Measurements from ENCODE around the gene DDIT3. TPM values are rescaled to one million over a fixed set of nuclear protein-coding genes. Genes with fewer than 3 reads are reported as not detected.

The DDIT3 gene
- total and polyA plus RNA-seq, 2 donors (not counting 1 experiment from before 2014, with no cell fraction given), result 35.6 to 159 TPM

DNA sequence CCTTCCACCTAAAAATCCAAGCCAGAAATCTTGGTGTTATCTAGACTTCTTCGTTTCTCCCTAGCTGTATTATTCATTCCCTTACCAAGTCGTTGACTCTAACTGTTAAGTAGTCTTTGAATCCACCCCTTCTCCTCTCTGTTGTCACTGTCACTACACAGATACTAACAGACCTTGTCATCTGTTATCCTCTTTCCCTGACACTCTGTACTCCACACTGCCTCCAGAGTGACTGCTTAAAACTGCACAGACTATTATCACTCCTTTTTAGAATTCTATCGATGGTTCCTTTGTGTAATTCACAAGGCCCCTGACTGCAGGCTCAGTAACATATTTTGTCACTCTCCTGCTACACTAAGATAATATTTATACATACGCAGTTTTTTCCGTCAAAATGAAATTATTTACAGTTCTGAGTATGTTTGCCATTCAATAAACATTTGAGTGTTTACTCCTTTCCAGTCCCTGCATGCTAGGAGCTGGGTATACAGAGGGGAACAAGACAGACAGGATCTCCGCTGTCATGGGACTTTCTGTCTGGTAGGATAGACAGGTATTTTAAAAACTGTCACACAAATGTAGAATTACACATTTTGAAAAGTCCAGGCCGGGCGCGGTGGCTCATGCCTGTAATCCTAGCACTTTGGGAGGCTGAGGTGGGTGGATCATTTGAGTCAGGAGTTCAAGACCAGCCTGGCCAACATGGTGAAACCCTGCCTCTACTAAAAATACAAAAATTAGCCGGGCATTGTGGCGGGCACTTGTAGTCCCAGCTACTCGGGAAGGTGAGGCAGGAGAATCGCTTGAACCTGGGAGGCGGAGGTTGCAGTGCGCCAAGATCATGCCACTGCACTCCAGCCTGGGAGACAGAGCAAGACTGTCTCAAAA, 28.7 kb downstream of the DDIT3 start:
- no peak for TF ChIP-seq EZH2 (IDR thresholded peaks at IDR 0.05; ENCODE audit: borderline replicate concordance, insufficient read depth, low read depth, low read length, poor library complexity, severe bottlenecking)
- TF ChIP-seq, protein P1, sequence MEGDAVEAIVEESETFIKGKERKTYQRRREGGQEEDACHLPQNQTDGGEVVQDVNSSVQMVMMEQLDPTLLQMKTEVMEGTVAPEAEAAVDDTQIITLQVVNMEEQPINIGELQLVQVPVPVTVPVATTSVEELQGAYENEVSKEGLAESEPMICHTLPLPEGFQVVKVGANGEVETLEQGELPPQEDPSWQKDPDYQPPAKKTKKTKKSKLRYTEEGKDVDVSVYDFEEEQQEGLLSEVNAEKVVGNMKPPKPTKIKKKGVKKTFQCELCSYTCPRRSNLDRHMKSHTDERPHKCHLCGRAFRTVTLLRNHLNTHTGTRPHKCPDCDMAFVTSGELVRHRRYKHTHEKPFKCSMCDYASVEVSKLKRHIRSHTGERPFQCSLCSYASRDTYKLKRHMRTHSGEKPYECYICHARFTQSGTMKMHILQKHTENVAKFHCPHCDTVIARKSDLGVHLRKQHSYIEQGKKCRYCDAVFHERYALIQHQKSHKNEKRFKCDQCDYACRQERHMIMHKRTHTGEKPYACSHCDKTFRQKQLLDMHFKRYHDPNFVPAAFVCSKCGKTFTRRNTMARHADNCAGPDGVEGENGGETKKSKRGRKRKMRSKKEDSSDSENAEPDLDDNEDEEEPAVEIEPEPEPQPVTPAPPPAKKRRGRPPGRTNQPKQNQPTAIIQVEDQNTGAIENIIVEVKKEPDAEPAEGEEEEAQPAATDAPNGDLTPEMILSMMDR (IDR thresholded peaks at IDR 0.05), result peak; percentile 37
- Mint-ChIP-seq H3K4me3 (no peak overlapping the region), H3K27me3 (no peaks in the 10 kb centered on the region), H3K4me1 (peaks cover 25% of the 10 kb centered on the region), H3K27ac (no peak overlapping the region), H3K9me3 (ENCODE audit: insufficient read depth) (no peaks in the 10 kb centered on the region)
- Histone ChIP-seq H3K4me2 (replicated peaks; ENCODE audit: low read depth, low read length, poor library complexity, severe bottlenecking) (no peak overlapping the region), H2AFZ (ENCODE audit: insufficient read depth, low read depth, low read length, poor library complexity, severe bottlenecking) (no peak overlapping the region), H3K27ac (ENCODE audit: low read length in 2 of 2) (no peak overlapping the region), H3K4me1 (ENCODE audit: control insufficient read depth in 2 of 2, insufficient read depth in 2 of 2, low read length in 2 of 2) (peaks cover 15 to 20% of the 10 kb centered on the region in 2 donors), H3K9me3 (ENCODE audit: control extremely low read depth in 1 of 3, control insufficient read depth in 2 of 3, insufficient read depth in 1 of 3, low read length in 2 of 3) (no peaks in the 10 kb centered on the region), H3K36me3 (replicated peaks in 1 of 2; ENCODE audit: control extremely low read depth in 1 of 2, control insufficient read depth in 1 of 2, extremely low read depth in 1 of 2, insufficient read depth in 2 of 2, low read length in 1 of 2) (peaks cover 5 to 38% of the 10 kb centered on the region in 2 experiments), H3K27me3 (replicated peaks in 1 of 4; ENCODE audit: control extremely low read depth in 1 of 4, control insufficient read depth in 3 of 4, insufficient read depth in 4 of 4, low read length in 3 of 4) (no peaks in the 10 kb centered on the region), H3K4me3 (ENCODE audit: control extremely low read depth in 1 of 5, extremely low read depth in 1 of 5, insufficient read depth in 1 of 5, low read depth in 2 of 5, low read length in 4 of 5) (no peak overlapping the region), H3K9ac (ENCODE audit: low read length) (no peak overlapping the region), H4K20me1 (ENCODE audit: control insufficient read depth, insufficient read depth, low read length, poor library complexity, severe bottlenecking) (peaks cover 5% of the 10 kb centered on the region), H3K79me2 (ENCODE audit: control insufficient read depth, insufficient read depth, low read length) (peaks cover 38% of the 10 kb centered on the region)
- CTCF ChIA-PET, result interaction anchor here (2.0 kb wide), 1 partner anchor 16 kb away, joined by 6 read pairs; no protein-coding TSS in a partner anchor
- 97% methylated on average over 8 of the region's 15 CpGs for WGBS (ENCODE audit: insufficient coverage)
- POLR2A ChIA-PET, result no interaction called here
- DNase-seq, result no peak
- ATAC-seq (ENCODE audit: low read depth), result no peak
- intact Hi-C loops (cut with micrococcal nuclease), result no loop called here

DNA sequence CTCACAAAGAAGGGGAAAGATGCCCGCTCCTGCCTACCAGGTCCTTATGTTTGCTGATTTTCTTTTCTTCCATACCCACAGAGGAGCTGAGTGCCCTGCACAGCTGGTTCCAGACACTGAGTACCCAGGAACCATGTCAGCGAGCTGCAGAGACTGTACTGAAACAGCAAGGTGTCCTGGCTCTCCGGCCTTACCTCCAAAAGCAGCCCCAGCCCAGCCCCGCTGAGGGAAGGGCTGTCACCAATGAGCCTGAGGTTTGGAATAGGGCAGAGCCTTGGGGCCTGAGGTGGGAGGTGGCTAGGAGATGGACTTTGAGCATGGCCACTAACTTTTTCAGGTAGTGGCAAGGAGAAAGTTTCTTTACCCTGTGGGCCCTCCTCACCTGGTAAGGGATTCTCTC, 30.2 kb downstream of the DDIT3 start:
- Histone ChIP-seq H3K36me3 (replicated peaks in 1 of 2; ENCODE audit: control extremely low read depth in 1 of 2, control insufficient read depth in 1 of 2, extremely low read depth in 1 of 2, insufficient read depth in 2 of 2, low read length in 1 of 2) (peaks cover 5 to 30% of the 10 kb centered on the region in 2 experiments), H3K27me3 (replicated peaks in 1 of 4; ENCODE audit: control extremely low read depth in 1 of 4, control insufficient read depth in 3 of 4, insufficient read depth in 4 of 4, low read length in 3 of 4) (no peaks in the 10 kb centered on the region), H3K79me2 (ENCODE audit: control insufficient read depth, insufficient read depth, low read length) (peaks cover 45% of the 10 kb centered on the region), H3K9ac (ENCODE audit: low read length) (no peak overlapping the region), H3K27ac (ENCODE audit: low read length in 2 of 2) (no peak overlapping the region), H4K20me1 (ENCODE audit: control insufficient read depth, insufficient read depth, low read length, poor library complexity, severe bottlenecking) (peaks cover 5% of the 10 kb centered on the region), H3K4me2 (replicated peaks; ENCODE audit: low read depth, low read length, poor library complexity, severe bottlenecking) (no peak overlapping the region), H3K4me3 (ENCODE audit: control extremely low read depth in 1 of 5, extremely low read depth in 1 of 5, insufficient read depth in 1 of 5, low read depth in 2 of 5, low read length in 4 of 5) (no peak overlapping the region), H3K4me1 (ENCODE audit: control insufficient read depth in 2 of 2, insufficient read depth in 2 of 2, low read length in 2 of 2) (peaks cover 15 to 20% of the 10 kb centered on the region in 2 donors), H2AFZ (ENCODE audit: insufficient read depth, low read depth, low read length, poor library complexity, severe bottlenecking) (no peak overlapping the region), H3K9me3 (ENCODE audit: control extremely low read depth in 1 of 3, control insufficient read depth in 2 of 3, insufficient read depth in 1 of 3, low read length in 2 of 3) (no peaks in the 10 kb centered on the region)
- Mint-ChIP-seq H3K4me1 (peaks cover 25% of the 10 kb centered on the region), H3K9me3 (ENCODE audit: insufficient read depth) (no peaks in the 10 kb centered on the region), H3K27me3 (no peaks in the 10 kb centered on the region), H3K27ac (no peak overlapping the region), H3K4me3 (no peak overlapping the region)
- TF ChIP-seq, protein P1 (IDR thresholded peaks at IDR 0.05), result no peak
- no peak for TF ChIP-seq EZH2 (IDR thresholded peaks at IDR 0.05; ENCODE audit: borderline replicate concordance, insufficient read depth, low read depth, low read length, poor library complexity, severe bottlenecking)
- ChIA-PET POLR2A (interaction anchor here (1.2 kb wide), 1 partner anchor 30 kb away, joined by 11 read pairs; the partner anchor contains the start of gene DDIT3), CTCF (interaction anchor here (0.6 to 2.0 kb wide), 3 partner anchors 14 to 46 kb away, joined by 4 to 6 read pairs (median 5); no protein-coding TSS in a partner anchor)
- 93% methylated on average over 3 of the region's 4 CpGs for WGBS (ENCODE audit: insufficient coverage)
- intact Hi-C loops (cut with micrococcal nuclease), result no loop called here
- DNase-seq (no peak), ATAC-seq (ENCODE audit: low read depth) (no peak)

Measured in B cell (primary cell).